Measurements from ENCODE around the gene FNDC3B.

GRCh38 chr3:172447611-172448579 lies 408.5 kb downstream of the FNDC3B start, which contains the start of gene GHSR:
- TF ChIP-seq HMGXB4 (CRISPR knock-in tag; IDR thresholded peaks at IDR 0.05; ENCODE audit: borderline replicate concordance), result no peak
- TF ChIP-seq MAX (IDR thresholded peaks at IDR 0.05), result no peak
- TF ChIP-seq EHMT2 (IDR thresholded peaks at IDR 0.05; ENCODE audit: low read depth), result no peak
- no peak for TF ChIP-seq RAD21 (conservative IDR thresholded peaks at IDR 0.05 in 1 of 2, IDR thresholded peaks at IDR 0.05 in 1 of 2)
- TF ChIP-seq CTCF (IDR thresholded peaks at IDR 0.05), result no peak
- no peak for TF ChIP-seq HDAC2 (IDR thresholded peaks at IDR 0.05)

Measured in A549 (cell line).